GM12874 (cell line): ENCODE measurements around the gene TSNAXIP1.

ENCODE experiments used
- TF ChIP-seq, protein P1 (sequence below): IDR thresholded peaks from 2 replicates; pipeline ENCODE4 v1.5.1; 2011; ENCODE audit warnings: low read depth, mild to moderate bottlenecking, control low read depth, low read length, moderate library complexity; ENCODE audit not compliant: insufficient read depth

TSNAXIP1 gene

DNA sequence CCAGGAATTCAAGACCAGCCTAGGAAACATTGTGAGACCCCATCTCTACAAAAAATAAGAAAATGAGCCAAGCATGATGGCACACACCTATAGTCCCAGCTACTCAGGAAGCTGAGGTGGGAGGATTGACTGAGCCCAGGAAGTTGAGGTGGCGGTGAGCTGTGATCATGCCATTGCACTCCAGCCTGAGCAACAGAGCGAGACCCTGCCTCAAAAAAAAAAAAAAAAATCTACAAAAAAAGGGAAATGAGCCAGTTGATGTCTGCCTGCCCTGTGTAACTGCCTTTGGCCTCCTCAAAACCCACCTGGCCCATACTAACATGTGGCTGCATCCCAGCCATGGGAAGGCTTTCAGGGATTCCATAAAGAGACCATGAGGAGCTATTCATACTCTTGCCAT lies 4.8 kb upstream of the TSNAXIP1 start:
- TF ChIP-seq, protein P1, sequence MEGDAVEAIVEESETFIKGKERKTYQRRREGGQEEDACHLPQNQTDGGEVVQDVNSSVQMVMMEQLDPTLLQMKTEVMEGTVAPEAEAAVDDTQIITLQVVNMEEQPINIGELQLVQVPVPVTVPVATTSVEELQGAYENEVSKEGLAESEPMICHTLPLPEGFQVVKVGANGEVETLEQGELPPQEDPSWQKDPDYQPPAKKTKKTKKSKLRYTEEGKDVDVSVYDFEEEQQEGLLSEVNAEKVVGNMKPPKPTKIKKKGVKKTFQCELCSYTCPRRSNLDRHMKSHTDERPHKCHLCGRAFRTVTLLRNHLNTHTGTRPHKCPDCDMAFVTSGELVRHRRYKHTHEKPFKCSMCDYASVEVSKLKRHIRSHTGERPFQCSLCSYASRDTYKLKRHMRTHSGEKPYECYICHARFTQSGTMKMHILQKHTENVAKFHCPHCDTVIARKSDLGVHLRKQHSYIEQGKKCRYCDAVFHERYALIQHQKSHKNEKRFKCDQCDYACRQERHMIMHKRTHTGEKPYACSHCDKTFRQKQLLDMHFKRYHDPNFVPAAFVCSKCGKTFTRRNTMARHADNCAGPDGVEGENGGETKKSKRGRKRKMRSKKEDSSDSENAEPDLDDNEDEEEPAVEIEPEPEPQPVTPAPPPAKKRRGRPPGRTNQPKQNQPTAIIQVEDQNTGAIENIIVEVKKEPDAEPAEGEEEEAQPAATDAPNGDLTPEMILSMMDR = no peak

DNA sequence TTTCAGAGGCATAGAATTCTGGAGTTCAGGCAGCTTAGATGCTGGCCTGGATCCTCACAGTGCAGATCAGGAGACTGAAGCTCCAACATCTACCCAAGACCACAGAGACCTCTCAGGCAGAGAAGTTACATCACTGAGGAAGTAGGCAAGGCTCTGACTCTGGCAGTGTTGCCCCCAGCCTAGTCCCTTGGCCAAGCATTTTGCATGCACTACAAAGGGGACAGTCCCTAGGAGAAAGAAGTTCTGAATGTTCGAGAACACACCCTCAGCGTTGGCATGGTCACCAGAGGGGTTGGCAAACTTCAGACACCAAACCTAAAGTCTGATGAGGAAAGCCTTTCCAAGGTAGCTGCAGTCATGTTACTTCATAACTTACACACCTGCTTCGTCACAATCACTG lies 2.8 kb upstream of the TSNAXIP1 start:
- TF ChIP-seq, protein P1 = no peak

DNA sequence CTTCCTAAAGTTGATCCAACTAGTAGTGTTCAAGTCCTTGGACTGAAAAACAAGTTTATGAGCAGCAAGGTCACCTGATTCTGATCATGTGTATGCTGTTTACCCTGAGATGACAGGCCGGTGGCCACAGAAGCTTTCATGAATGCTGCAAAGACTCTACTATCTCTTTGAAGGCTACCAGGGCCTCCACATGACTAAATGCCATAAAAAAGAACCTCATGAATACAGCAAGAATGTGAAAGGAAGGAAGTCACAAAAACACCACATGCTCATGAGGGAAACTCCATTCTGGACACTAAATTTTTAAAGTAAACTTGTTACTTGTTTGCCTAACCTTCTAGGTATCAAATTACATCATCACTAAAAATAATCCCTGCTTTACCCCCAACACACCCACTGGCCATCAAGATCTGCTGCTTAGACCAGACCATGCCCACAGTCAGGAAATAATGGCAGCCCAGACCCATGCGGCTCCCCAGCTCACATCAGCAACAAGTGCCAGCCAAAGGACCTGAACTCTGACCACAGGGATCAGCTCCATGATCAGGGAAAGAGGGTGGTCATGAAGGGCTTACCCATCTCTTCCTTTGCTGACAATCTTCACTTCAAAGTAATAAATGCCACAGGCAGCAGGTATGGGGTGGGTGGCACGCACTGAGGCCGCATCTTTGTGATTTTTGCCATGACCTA lies 1.7 kb upstream of the TSNAXIP1 start:
- TF ChIP-seq, protein P1 = no peak

DNA sequence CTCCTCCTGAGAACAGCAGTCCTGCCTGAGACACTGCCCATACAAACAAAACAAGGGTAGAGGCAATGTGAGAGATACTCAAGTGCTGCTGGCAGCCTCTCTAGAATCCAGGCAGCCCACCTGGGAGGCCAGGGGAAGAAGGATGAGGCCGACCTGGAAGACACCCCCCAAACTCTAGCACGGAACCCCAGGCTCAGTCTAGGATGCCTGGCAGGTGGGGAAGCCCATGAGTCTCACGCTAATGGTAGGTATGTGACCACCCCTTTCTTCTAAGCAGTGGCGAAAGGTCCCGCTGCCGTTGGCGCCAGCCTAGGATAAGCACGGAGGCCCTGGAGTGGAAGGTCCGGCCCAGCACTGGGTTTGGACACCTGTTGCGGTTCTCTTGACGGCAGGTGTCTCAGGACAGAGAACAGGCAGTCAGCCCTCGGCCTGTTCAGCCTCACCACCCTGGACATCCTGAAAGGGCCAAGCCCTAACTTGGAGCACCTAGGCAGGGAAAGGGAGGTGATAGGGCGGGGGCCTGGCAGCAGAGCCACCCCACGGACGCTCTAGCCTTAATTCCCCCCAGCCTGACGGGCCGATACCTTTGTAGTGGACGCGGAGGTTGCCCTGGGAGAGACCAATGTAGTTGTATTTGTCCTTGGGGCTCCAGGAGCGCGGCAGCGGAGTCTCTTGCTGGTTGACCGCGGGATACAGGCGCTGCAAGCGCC lies 816 bp upstream of the TSNAXIP1 start:
- TF ChIP-seq, protein P1 = no peak

DNA sequence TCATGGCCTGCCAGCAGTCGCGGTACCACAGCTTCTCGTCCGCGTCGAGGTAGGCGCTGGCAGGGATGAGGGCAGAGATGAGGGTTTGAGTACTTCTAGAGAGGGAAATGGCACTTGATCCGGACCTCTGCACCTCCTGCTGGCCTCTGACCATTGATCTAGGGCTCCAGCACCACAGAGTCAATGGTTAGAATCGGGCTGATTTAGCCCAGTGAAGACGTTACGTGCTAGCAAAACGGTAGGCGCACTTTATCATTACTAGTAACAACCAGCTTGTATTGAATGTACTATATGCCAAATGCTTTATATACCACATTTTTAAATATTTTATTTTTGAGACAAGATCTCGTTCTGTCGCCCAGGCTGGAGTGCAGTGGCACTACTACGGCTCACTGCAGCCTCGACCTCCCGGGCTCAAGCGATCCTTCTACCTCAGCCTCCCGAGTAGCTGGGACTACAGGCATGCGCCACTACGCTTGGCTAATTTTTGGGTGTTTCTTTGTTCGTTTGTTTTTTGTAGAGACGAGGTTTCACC lies 526 bp downstream of the TSNAXIP1 start:
- TF ChIP-seq, protein P1 = no peak

DNA sequence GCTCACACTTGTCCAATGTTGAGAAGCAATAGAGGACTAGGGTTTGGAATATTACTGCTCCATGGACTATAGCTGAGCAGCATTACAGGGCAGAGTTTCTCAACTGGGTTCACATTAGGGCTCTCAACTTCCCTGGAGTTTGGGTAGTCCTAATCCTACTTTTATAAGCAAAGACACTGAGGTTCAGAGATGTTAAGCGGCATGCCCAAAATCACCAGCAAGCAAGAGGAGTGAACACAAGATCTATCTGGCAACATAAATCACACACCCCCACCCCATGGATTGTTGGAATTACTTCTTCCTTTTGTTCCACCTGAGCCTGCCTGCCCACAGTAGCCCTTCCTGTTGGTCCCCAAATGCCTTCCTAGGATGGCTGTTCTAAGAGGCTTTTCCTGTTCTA lies 5.2 kb downstream of the TSNAXIP1 start:
- TF ChIP-seq, protein P1 = no peak

DNA sequence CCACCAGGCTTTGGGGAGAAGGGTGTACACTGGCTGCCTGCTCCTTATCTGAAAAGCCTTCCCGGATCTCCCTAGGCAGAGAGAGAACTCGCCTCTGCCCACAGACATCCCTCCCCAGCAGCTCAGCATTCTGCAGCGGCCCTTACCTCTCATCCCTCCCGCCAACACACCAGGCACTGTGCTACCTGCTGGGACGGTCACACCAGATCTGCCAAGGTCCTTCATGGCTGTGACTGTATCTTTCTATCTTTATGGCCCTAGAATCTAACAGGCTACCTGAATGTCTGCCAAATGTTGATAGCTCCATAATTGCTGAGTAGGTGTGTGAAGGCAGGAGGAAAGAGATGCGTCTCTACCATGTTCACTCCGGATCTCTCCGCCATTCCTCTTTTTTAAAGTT lies 7.9 kb downstream of the TSNAXIP1 start:
- TF ChIP-seq, protein P1 = no peak
